ENCODE data around the gene ATG9B.

- TF ChIP-seq ARNTL (CRISPR knock-in tag; IDR thresholded peaks at IDR 0.05; ENCODE audit: borderline replicate concordance, low read depth) (no peak), PATZ1 (CRISPR knock-in tag; IDR thresholded peaks at IDR 0.05; ENCODE audit: borderline replicate concordance) (no peak), ZNF70 (CRISPR knock-in tag; IDR thresholded peaks at IDR 0.05) (no peak), PPARA (CRISPR knock-in tag; IDR thresholded peaks at IDR 0.05; ENCODE audit: borderline replicate concordance) (no peak), GLIS3 (CRISPR knock-in tag; IDR thresholded peaks at IDR 0.05) (no peak), BACH2 (CRISPR knock-in tag; IDR thresholded peaks at IDR 0.05; ENCODE audit: borderline replicate concordance) (no peak), ZFP3 (CRISPR knock-in tag; IDR thresholded peaks at IDR 0.05) (no peak), TOX (CRISPR knock-in tag; IDR thresholded peaks at IDR 0.05; ENCODE audit: borderline replicate concordance) (no peak), OSR1 (CRISPR knock-in tag; IDR thresholded peaks at IDR 0.05) (no peak), ZFP30 (CRISPR knock-in tag; IDR thresholded peaks at IDR 0.05) (no peak), ESRRG (CRISPR knock-in tag; IDR thresholded peaks at IDR 0.05) (no peak), ISL1 (CRISPR knock-in tag; IDR thresholded peaks at IDR 0.05) (no peak)
Measured at GRCh38 chr7:150986556-150986955, 37.7 kb downstream of the ATG9B start.

Measured in SK-N-SH treated with all-trans-retinoic acid at 6 μM for 48 hours (cell line).